Breast epithelium (tissue), 3 donors: Measurements from ENCODE around the gene MGAT4C.
"Not testable (repeated sequence)": the region's sequence is repeated elsewhere in the genome, so short reads cannot be mapped to it uniquely, and the experiment has no call there.

Experiments used
- POLR2A ChIP-seq: fragments of 450-650 bp; IDR thresholded peaks from one replicate; pipeline ENCODE4 v1.6.1; 2016; ENCODE audit warnings: antibody characterized with exemption, mild to moderate bottlenecking, moderate library complexity
- POLR2AphosphoS5 ChIP-seq, 3 donors: sonication (generic); formaldehyde crosslinking; IDR thresholded peaks; one replicate each; pipeline ENCODE4 v1.6.1; 2017; ENCODE audit warnings: antibody characterized with exemption in 3 of 3
- TF ChIP-seq, protein P1 (sequence below), 3 donors: fragments of 450-650 bp; IDR thresholded peaks; one replicate each; pipeline ENCODE4 v1.5.1; 2016 to 2017; ENCODE audit warnings: antibody characterized with exemption in 3 of 3, mild to moderate bottlenecking in 3 of 3, moderate library complexity in 3 of 3

DNA sequence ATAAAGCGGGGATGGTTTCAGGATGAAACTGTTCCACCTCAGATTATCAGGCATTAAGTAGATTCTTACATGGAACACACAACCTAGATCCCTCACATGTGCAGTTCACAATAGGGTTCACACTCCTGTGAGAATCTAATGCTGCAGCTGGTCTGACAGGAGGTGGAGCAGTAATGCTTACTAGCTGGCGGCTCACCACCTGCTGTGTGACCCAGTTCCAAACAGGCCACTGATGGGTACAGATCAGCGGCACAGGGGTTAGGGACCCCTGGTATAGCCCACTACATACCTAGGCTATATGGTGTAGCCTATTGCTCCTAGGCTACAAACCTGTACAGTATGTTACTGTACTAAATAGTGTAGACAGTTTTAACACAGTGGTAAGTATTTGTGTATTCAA is 129.3 kb downstream of the MGAT4C start:
- not testable (repeated sequence) for TF ChIP-seq POLR2A; POLR2AphosphoS5 (IDR thresholded peaks at IDR 0.05)
- TF ChIP-seq, protein P1, sequence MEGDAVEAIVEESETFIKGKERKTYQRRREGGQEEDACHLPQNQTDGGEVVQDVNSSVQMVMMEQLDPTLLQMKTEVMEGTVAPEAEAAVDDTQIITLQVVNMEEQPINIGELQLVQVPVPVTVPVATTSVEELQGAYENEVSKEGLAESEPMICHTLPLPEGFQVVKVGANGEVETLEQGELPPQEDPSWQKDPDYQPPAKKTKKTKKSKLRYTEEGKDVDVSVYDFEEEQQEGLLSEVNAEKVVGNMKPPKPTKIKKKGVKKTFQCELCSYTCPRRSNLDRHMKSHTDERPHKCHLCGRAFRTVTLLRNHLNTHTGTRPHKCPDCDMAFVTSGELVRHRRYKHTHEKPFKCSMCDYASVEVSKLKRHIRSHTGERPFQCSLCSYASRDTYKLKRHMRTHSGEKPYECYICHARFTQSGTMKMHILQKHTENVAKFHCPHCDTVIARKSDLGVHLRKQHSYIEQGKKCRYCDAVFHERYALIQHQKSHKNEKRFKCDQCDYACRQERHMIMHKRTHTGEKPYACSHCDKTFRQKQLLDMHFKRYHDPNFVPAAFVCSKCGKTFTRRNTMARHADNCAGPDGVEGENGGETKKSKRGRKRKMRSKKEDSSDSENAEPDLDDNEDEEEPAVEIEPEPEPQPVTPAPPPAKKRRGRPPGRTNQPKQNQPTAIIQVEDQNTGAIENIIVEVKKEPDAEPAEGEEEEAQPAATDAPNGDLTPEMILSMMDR (IDR thresholded peaks at IDR 0.05): not testable (repeated sequence)
